ENCODE data around the gene COPS6.
A peak's percentile ranks its signal among the peaks of the same experiment; 100 is the strongest.

Gene COPS6

GRCh38 chr7:100080907-100081534 is 7.7 kb upstream of the COPS6 start:
- DNase-seq: no peak

GRCh38 chr7:100081535-100082102 is 7.2 kb upstream of the COPS6 start, which contains the start of gene ZNF3:
Gene ZNF3, minus strand, starts transcription at chr7:100081723. Its CDS starts 4,366 bp downstream, at chr7:100077357.
- peak; percentile 95 for DNase-seq

GRCh38 chr7:100082978-100083377 is 5.8 kb upstream of the COPS6 start:
- no peak for DNase-seq

- DNase-seq: no peak
Measured at GRCh38 chr7:100085515-100085914, 3.3 kb upstream of the COPS6 start.

- DNase-seq: no peak
Measured at GRCh38 chr7:100087055-100087750, 1.6 kb upstream of the COPS6 start.

GRCh38 chr7:100088095-100088620 is 611 bp upstream of the COPS6 start:
- DNase-seq: no peak

GRCh38 chr7:100089458-100090196 is 858 bp downstream of the COPS6 start:
- no peak for DNase-seq

GRCh38 chr7:100090527-100091410 is 2.0 kb downstream of the COPS6 start:
- no peak for DNase-seq

GRCh38 chr7:100091411-100092181 is 2.8 kb downstream of the COPS6 start:
- DNase-seq: no peak

- no peak for DNase-seq
Measured at GRCh38 chr7:100093054-100093453, 4.3 kb downstream of the COPS6 start.

GRCh38 chr7:100093498-100093897 is 4.7 kb downstream of the COPS6 start:
- no peak for DNase-seq

- DNase-seq: no peak
Measured at GRCh38 chr7:100093925-100094486, 5.2 kb downstream of the COPS6 start.

- no peak for DNase-seq
Measured at GRCh38 chr7:100095289-100095688, 6.5 kb downstream of the COPS6 start.

GRCh38 chr7:100095704-100096103 is 6.9 kb downstream of the COPS6 start:
- no peak for DNase-seq

GRCh38 chr7:100098913-100099312 is 10.1 kb downstream of the COPS6 start:
- no peak for DNase-seq

GRCh38 chr7:100099452-100099851 is 10.7 kb downstream of the COPS6 start:
- DNase-seq: no peak

GRCh38 chr7:100100420-100101015 is 11.7 kb downstream of the COPS6 start:
- peak; percentile 79 for DNase-seq

- DNase-seq: peak; percentile 90
Measured at GRCh38 chr7:100101016-100101862, 12.5 kb downstream of the COPS6 start, which contains the start of the genes AP4M1 and MCM7. Gene AP4M1, plus strand, starts transcription at chr7:100101643. Its CDS starts 72 bp downstream, at chr7:100101715. Gene MCM7, minus strand, starts transcription at chr7:100101397. Its CDS starts 103 bp downstream, at chr7:100101294.
